ENCODE results near the gene TTPAL.
A peak's percentile ranks its signal among the peaks of the same experiment; 100 is the strongest.

The TTPAL gene

DNA sequence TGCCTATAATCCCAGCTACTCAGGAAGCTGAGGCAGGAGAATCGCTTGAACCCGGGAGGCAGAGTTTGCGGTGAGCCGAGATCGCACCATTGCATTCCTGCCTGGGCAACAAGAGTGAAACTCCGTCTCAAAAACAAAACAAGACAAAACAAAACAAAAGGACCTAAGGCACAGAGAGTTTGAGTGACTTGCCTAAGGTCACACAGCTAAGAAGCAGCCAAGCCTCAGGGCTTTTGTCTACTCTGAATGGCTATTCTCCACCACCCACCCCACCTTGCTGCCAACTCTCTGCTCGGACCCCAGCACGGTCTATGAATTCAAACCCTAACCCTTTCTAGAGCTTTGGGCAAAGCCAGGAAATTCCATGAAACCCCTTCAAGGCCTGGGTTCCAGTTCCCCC lies 19.1 kb upstream of the TTPAL start:
- H3K27ac ChIP-seq = peak overlapping the region; percentile 53
- TF ChIP-seq, protein P1, sequence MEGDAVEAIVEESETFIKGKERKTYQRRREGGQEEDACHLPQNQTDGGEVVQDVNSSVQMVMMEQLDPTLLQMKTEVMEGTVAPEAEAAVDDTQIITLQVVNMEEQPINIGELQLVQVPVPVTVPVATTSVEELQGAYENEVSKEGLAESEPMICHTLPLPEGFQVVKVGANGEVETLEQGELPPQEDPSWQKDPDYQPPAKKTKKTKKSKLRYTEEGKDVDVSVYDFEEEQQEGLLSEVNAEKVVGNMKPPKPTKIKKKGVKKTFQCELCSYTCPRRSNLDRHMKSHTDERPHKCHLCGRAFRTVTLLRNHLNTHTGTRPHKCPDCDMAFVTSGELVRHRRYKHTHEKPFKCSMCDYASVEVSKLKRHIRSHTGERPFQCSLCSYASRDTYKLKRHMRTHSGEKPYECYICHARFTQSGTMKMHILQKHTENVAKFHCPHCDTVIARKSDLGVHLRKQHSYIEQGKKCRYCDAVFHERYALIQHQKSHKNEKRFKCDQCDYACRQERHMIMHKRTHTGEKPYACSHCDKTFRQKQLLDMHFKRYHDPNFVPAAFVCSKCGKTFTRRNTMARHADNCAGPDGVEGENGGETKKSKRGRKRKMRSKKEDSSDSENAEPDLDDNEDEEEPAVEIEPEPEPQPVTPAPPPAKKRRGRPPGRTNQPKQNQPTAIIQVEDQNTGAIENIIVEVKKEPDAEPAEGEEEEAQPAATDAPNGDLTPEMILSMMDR (conservative IDR thresholded peaks at IDR 0.05) = no peak

DNA sequence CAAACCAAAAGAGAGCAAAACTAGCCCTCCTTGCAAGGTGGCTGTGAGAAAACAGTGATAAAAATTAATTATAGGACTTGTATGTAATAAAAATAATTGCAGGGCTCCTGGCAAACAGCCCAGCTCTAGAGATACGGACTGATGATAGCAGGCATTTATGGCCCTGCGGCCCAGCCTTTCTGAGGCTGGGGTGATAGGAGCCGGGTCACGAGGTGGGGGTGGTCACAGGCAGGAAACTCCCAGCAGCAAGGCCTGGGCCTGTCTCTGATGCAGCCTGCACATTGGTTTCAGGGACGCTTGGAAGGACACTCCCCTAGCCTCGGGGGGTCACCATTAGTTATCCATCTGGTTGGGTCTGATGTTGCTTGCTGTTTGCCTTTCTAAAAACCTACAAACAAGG lies 18.7 kb upstream of the TTPAL start:
- TF ChIP-seq, protein P1 (conservative IDR thresholded peaks at IDR 0.05) = no peak
- H3K27ac ChIP-seq = peak overlapping the region; percentile 53

DNA sequence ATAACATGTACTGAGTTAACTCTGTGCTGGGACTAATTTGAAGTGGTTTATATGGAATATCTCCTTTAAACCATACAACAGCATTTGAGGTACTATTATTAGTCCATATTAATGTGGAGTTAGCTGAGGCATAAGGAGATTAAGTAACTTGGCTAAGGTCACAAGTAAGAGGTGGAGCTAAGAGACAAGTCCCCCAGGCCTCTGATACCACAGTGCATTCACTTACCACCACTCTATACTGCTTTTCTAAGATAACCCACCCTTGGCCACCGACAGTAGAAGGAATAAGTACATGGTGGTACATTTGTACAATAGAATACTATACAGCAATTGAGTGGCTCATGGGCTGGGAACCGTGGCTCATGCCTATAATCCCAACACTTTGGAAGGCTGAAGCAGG lies 16.4 kb upstream of the TTPAL start:
- TF ChIP-seq, protein P1 (conservative IDR thresholded peaks at IDR 0.05) = no peak
- no peak overlapping the region for H3K27ac ChIP-seq

DNA sequence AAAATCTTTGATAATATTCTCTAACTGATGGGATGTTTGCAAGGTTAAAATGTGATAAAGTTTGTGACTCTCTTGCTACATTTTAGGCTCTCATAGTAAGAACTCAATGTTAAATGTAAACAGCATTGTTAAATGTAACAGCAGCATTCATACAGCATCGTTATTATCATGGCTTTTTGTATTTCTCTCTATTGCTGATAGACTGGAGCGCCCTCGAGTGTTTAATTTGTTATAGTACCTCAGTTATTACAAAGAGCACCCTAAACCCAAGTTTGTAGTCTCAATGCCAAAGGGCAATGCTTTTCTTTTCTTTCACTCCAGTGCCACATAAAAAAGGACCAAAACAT lies 14.9 kb upstream of the TTPAL start:
- TF ChIP-seq, protein P1 (conservative IDR thresholded peaks at IDR 0.05) = peak; percentile 79
- H3K27ac ChIP-seq = peak overlapping the region; percentile 68

DNA sequence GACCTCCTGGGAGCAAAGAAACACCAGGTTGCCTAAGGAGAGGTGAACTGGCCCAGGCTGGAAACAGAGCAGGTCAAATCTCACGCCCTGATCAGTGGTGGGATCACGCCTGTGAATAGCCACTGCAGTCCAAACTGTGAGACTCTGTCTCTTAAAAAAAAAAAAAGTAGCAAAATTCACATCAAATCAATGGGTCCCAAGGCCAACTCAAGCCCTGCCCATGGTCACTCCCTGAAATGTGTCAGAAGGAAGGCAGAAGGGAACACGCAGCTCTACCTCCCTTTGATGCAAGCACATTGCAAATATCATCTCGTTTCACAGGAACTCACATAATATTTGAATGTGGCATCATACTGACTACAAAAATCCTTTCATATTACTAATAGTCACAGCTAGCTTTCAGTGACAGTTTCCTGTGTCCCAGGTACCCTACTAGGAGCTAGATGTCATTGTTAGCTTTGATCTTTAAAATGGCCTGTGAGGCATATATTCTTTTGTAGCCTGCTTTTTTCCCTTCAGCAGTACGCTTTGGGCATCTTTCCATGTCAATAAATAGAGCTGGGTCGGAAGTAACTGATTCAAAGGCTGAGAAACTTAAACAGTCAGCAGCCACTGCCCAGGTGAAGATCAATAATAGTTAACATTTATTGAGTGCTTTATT lies 14.4 kb upstream of the TTPAL start:
- H3K27ac ChIP-seq = peak overlapping the region; percentile 68
- TF ChIP-seq, protein P1 (conservative IDR thresholded peaks at IDR 0.05) = peak; percentile 40

DNA sequence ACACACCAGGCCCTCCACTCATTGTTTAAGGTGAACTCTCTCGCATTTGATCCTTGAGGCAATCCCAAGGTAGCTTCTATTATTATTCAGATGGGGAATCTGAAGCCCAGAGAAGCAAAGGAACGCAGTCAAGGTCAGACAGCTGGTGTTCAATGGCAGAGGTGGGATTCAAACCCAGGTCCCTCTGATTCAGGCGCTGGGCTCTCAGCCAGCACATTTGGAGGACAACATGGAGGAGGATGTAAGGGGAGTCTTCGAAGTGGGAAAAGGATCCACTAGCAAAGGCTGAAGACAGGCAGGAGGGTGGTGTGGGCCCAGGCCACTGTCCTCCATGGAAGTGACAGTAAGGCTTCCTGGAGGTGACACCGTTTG lies 13.9 kb upstream of the TTPAL start:
- TF ChIP-seq, protein P1 (conservative IDR thresholded peaks at IDR 0.05) = no peak
- H3K27ac ChIP-seq = peak overlapping the region; percentile 68; the same call in 1 of the 2 replicates

DNA sequence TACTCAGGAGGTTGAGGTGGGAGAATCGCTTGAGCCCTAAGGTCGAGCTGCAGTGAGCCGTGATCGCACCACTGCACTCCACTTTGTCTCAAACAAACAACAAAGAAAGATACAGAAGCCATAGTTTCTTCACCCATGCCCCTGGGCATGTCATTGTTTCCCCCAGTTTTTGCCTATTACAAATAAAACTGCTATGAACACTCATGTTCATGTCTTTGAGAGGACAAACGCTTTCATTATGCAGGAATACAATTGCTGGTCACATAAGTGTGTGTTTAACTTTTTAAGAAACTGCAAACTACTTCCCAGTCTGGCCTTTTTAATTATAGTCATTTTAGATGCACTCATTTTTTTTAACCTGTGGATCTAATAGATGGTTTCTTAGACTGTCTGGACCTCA lies 12.2 kb upstream of the TTPAL start:
- TF ChIP-seq, protein P1 (conservative IDR thresholded peaks at IDR 0.05) = no peak
- no peak overlapping the region for H3K27ac ChIP-seq
